C1 segment of cervical spinal cord (tissue), 14 donors: ENCODE measurements around the gene AFP.
"Not testable (repeated sequence)": the region's sequence is repeated elsewhere in the genome, so short reads cannot be mapped to it uniquely, and the experiment has no call there.

Source experiments
- DNase-seq, 14 donors: peaks; one replicate each; lab custom pipeline; 2025; lab: John Stamatoyannopoulos, UW

The AFP gene

GRCh38 chr4:73435984-73436383, at the start of gene AFP:
Gene AFP, plus strand, starts transcription at chr4:73436221. Its CDS starts 42 bp downstream, at chr4:73436263.
- DNase-seq = no peak

GRCh38 chr4:73387552-73387951, 48.5 kb upstream of the AFP start:
- no peak for DNase-seq

GRCh38 chr4:73388887-73389286, 47.1 kb upstream of the AFP start:
- DNase-seq = no peak

GRCh38 chr4:73389663-73390062, 46.4 kb upstream of the AFP start:
- DNase-seq = not testable (repeated sequence)

- DNase-seq = no peak
Observed at GRCh38 chr4:73391774-73392173, 44.2 kb upstream of the AFP start.

- no peak for DNase-seq
Observed at GRCh38 chr4:73392936-73393335, 43.1 kb upstream of the AFP start.

GRCh38 chr4:73396304-73396703, 39.7 kb upstream of the AFP start:
- no peak for DNase-seq

- DNase-seq = no peak
Observed at GRCh38 chr4:73396993-73397972, 38.7 kb upstream of the AFP start.

- DNase-seq = no peak
Observed at GRCh38 chr4:73401412-73401811, 34.6 kb upstream of the AFP start.

GRCh38 chr4:73404042-73404441, 32.0 kb upstream of the AFP start, which contains the start of gene ALB:
Gene ALB, plus strand, starts transcription at chr4:73404287. Its CDS starts 41 bp downstream, at chr4:73404328.
- no peak for DNase-seq

GRCh38 chr4:73404457-73404856, 31.6 kb upstream of the AFP start:
- DNase-seq = no peak

- DNase-seq = no peak
Observed at GRCh38 chr4:73405138-73405537, 30.9 kb upstream of the AFP start.

GRCh38 chr4:73406548-73406875, 29.5 kb upstream of the AFP start:
- no peak for DNase-seq

GRCh38 chr4:73407227-73407673, 28.8 kb upstream of the AFP start:
- no peak for DNase-seq

GRCh38 chr4:73408181-73408867, 27.7 kb upstream of the AFP start:
- DNase-seq = no peak

GRCh38 chr4:73409012-73409862, 26.8 kb upstream of the AFP start:
- DNase-seq = no peak

GRCh38 chr4:73409978-73410548, 26.0 kb upstream of the AFP start:
- no peak for DNase-seq

GRCh38 chr4:73410916-73411730, 24.9 kb upstream of the AFP start:
- DNase-seq = no peak

GRCh38 chr4:73411731-73412414, 24.1 kb upstream of the AFP start:
- DNase-seq = no peak

- no peak for DNase-seq
Observed at GRCh38 chr4:73413294-73413755, 22.7 kb upstream of the AFP start.
